Globus pallidus (tissue), 1 donor: ENCODE data around the gene FRMD4A.

Experiments
- DNase-seq: peaks from one replicate; pipeline ENCODE4 v3.0.0-alpha.2; 2015; ENCODE audit warnings: low spot score

Gene FRMD4A

DNA sequence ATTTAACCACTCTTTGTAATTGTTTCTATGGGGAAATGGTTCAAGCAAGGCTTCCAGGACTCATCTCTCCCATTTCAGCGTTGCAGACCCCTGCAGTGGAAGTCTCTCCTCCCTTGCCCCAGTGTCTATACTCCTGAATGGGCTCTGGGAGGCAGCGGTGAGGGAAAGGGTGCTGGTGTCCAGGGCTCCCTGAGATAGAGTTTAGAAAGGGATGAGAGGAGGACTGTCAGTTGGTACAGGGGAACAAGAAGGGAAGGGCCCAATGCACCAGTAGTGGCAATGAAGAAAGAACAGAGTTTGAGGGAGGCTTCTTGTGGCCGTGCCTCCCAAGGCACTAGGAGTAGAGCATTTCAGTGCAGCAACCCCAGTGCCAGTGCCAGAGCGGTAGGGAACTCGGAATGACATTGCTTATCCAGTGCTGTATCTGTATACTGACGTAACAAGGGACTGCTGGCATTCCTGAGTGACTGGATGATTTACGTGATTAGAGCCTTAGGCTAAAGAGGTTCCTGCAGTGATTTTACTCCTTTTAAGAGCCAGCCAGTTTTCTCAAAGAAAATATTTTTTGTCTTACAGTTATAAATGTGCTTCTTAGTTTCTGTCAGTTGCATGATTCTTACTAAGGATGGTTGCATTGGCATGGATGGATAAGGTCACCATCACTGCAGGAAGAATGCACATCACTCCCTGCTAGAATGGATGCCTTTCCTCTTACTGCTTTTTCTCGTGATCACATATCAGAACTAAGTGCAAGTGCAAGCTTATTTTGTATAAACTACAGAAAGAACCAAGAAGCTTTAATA lies 716.0 kb downstream of the FRMD4A start:
- DNase-seq: no peak

GRCh38 chr10:13613519-13613918 lies 717.2 kb downstream of the FRMD4A start:
- peak; percentile 33 for DNase-seq

GRCh38 chr10:13612654-13613373 lies 717.9 kb downstream of the FRMD4A start:
- no peak for DNase-seq

DNA sequence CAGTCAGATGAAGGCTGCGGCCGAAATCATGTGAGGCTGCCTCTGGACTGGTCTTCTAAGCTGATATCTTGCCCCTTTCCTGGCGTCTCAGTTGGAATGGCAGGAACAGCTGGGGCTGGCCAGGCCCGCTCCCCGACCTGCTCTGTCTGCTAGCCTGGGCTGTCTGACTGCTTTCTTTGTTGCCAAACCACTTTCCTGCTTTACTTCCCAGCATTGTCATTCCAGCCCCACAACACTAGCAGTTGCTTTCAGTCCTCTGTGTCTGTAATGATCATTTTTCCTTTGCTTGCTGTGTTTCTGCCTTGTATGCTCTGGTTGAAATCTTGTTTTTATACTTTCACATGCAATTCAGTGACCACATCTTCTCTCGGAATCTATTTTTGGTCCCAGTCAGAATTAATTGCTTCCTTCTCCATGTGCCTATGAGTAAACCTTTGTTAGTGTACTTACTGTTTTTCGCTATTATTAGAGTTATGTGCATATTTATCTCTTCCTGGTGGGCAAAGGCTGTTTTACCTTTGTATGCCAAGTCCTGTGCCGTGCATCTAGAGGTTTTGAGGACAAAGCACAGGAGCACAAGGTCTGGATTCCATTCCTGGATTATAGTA lies 722.4 kb downstream of the FRMD4A start:
- DNase-seq: peak; percentile 53

- DNase-seq: no peak
Observed at GRCh38 chr10:13604357-13605040, 726.2 kb downstream of the FRMD4A start.

- DNase-seq: no peak
Observed at GRCh38 chr10:13597909-13598308, 732.8 kb downstream of the FRMD4A start.

DNA sequence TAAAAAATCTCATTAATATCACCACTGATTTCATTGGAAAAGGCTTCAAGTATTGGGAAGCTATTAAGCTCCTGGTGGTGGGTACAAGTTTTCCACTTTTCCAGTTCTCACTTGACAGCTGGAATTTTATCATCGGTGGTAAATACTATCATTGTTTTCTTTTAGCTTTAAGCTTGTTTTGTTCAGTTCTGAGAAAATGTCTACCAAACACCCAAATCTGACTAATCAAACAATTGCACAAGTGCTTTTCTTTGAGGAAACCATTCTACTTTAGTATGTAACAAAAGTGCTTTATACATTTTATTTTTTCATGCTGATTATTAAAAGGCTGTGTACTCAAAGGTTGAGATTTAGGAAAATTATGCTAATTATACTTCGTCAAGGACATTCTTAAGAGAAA lies 736.1 kb downstream of the FRMD4A start:
- DNase-seq: no peak
